GM18951 (cell line): Measurements from ENCODE around the gene CHMP4A.
A peak's percentile ranks its signal among the peaks of the same experiment; 100 is the strongest.

Experiments used
- POLR2A ChIP-seq: IDR thresholded peaks from 4 replicates; pipeline ENCODE4 v1.6.1; 2011; ENCODE audit warnings: mild to moderate bottlenecking; ENCODE audit not compliant: insufficient read length, insufficient read depth; ENCODE audit errors: extremely low read depth
- in situ Hi-C: fragments of 300-500 bp; cut with MboI; formaldehyde crosslinking; loops from one replicate; pipeline ENCODE4 v1.12.0; 2022; ENCODE audit warnings: low sequenced_read_pairs, mixed read lengths, inconsistent platforms; ENCODE audit not compliant: unreplicated experiment

CHMP4A gene

GRCh38 chr14:24179294-24179960, 33.9 kb downstream of the CHMP4A start:
- TF ChIP-seq POLR2A: peak; percentile 26
- in situ Hi-C loops: no loop called here

GRCh38 chr14:24178399-24179178, 34.7 kb downstream of the CHMP4A start:
- in situ Hi-C loops: no loop called here
- TF ChIP-seq POLR2A: no peak

DNA sequence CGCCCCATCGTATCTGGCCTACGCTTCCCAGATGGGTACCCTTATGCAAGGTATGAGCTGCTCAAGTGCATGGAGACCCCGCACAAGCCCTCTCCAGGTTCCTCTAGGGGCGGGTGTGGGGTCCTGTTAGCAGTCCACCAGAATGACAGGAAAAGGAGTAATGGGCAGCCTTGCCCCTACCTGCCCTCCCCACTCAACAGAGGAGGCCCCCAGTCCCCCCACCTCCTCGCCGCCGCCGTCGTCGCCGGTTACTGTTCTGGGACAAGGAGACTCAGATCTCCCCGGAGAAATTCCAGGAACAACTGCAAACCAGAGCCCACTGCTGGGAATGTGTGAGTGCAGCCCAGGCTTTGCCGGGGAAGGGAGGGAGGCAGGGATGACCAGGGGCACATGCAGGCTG, 35.4 kb downstream of the CHMP4A start:
- in situ Hi-C loops: no loop called here
- TF ChIP-seq POLR2A: no peak

DNA sequence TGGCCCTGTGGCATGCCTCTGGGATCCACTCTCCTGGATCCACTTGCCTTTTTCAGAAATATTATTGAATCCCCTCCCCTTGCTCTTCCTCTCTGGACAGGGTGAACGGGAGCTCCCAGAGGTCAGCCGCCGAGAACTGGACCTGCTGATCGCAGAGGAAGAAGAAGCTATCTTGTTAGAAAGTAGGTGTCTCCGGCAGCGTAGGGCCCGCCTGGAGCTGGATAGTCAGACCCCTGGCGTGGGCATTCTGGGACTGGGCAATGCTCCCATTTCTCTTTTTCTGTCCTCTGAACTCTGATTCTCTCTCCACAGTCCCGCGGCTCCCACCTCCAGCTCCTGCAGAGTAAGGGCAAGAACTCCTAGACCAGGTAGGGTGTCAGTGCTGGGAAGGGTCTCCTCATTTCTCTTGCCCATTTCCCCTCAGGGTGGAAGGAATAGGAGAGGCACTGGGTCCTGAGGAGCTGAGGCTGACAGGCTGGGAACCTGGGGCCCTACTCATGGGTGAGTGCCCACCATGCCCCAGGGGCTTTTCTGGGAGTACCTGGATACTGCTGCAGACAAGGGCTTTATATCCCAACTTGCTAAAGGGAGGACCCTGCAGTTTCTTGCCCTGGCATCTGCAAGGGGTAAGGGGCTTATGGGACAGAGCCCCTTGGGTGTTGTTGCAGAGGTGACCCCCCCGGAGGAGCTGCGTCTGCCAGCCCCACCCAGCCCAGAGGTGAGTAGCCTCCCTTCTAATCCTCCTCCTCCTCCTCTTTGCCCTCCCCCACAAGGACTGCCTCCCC, 36.1 kb downstream of the CHMP4A start:
- in situ Hi-C loops: no loop called here
- TF ChIP-seq POLR2A: no peak

- in situ Hi-C loops: no loop called here
- TF ChIP-seq POLR2A: no peak
These were observed 36.7 kb downstream of the CHMP4A start for GRCh38 chr14:24176599-24176998.

DNA sequence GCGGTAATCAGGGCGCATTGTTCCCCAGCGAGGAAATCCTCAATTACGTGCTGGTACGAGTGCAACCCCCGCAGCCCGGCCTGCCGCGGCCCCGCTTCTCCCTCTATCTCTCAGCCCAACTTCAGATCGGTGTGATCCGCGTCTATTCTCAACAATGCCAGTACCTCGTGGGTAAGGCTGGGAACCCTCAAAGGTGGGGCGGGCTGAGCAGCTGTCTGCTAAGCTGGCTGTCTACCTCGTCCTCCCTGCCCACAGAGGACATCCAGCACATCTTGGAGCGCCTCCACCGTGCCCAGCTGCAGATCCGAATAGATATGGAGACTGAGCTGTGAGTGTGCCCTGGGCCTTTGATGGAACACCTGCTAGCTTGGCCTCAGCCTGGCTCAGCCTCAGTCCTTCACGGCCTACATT, 40.4 kb downstream of the CHMP4A start:
- in situ Hi-C loops: no loop called here
- TF ChIP-seq POLR2A: peak; percentile 13

- TF ChIP-seq POLR2A: no peak
- in situ Hi-C loops: no loop called here
These were observed 40.9 kb downstream of the CHMP4A start for GRCh38 chr14:24172261-24172860.

DNA sequence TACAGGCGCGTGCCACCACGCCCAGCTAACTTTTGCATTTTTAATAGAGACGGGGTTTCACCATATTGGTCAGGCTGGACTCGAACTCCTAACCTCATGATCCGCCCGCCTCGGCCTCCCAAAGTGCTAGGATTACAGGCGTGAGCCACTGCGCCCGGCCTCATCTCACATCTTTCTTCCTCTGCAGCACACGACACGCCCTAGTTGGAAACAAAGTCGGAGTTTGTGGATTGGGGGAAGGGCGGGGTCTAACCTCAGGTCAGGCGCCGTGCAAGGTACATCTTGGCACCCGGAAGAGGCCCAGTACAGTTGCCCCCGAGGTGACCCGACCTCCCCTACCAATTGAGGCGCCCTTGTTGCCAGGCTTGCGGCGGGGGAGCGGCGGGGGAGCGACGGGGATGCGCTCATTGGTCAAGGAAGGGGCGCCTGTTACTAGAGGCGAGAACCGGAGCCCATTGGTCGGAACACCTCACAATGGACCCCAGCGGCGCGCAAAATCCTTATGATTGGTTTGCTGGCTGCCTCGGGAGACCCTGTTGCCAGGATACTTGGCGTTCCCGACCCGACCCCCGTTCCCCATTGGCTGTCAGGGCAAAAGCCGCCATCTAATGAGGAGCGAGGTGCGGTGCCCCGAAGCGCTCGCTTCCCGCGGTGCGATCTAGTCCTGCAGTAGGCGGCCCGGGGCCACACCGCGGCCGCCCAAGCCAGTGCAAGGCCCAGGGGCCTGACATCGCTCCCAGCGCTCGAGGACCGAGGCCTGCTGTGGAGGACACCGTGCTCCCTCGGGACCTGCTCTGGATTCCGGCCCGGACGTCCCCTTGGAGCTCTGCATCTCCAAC, 41.6 kb downstream of the CHMP4A start, which contains the start of gene REC8:
REC8 (plus strand) TSS at position 659 of the 839 bp plus-strand sequence. CDS start 473 bp downstream, outside the sequence.
- peak; percentile 59 for TF ChIP-seq POLR2A
- in situ Hi-C loops: no loop called here

- in situ Hi-C loops: no loop called here
- no peak for TF ChIP-seq POLR2A
These were observed 45.7 kb downstream of the CHMP4A start for GRCh38 chr14:24167469-24168114.

GRCh38 chr14:24165785-24166184, 47.5 kb downstream of the CHMP4A start:
- no peak for TF ChIP-seq POLR2A
- in situ Hi-C loops: no loop called here

GRCh38 chr14:24164518-24164991, 48.7 kb downstream of the CHMP4A start:
- in situ Hi-C loops: no loop called here
- no peak for TF ChIP-seq POLR2A

DNA sequence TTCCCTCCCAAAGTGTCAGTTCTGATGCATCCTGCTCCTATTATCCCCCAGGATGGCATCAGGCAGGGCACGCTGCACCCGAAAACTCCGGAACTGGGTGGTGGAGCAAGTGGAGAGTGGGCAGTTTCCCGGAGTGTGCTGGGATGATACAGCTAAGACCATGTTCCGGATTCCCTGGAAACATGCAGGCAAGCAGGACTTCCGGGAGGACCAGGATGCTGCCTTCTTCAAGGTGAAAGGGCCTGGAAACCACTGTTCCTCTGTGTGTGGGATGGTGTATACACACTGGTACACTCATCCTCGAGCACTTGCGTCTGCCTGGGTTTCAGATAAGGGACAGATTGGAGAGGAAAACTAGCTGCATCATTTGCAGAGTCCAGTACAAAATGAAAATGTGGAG, 51.2 kb downstream of the CHMP4A start:
- TF ChIP-seq POLR2A: no peak
- in situ Hi-C loops: no loop called here
